ENCODE measurements around the gene GINS3. TPM values are rescaled to one million over a fixed set of nuclear protein-coding genes. Genes with fewer than 3 reads are reported as not detected.
"Not testable (repeated sequence)": the region's sequence is repeated elsewhere in the genome, so short reads cannot be mapped to it uniquely, and the experiment has no call there.

Gene GINS3
- polyA plus RNA-seq, 3 donors, result 0.79 to 1.8 (median 1.4) TPM

DNA sequence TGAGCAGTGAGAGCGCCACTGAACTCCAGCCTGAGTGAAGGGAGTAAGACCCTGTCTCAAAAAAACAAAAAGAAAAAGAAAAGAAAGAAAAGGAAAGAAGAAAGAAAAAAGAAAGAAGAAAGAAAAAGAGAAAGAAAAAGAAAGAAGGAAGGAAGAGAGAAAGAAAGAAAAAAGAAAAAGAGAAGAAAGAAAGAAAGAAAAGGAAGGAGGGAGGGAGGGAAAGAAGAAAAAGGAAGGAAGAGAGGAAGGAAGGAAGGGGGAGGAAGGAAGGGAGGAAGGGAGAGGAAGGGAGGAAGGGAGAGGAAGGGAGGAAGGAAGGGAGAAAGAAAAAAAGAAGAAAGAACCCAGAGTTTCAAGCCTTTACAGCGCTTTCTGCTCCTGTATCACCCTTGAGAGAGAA is 19.1 kb downstream of the GINS3 start:
- peaks cover 10% of the 10 kb centered on the region for H3K4me1 Mint-ChIP-seq
- DNase-seq, result no peak
- Histone ChIP-seq H3K9ac (ENCODE audit: insufficient read depth, low read length, poor library complexity, severe bottlenecking) (no peak overlapping the region), H3K4me3 (replicated peaks in 1 of 3; ENCODE audit: low read depth in 2 of 3, low read length in 3 of 3) (no peak overlapping the region), H4K20me1 (ENCODE audit: insufficient read depth, low read length) (no peaks in the 10 kb centered on the region), H2AFZ (ENCODE audit: insufficient read depth, low read depth, low read length, poor library complexity, severe bottlenecking) (no peak overlapping the region), H3K36me3 (replicated peaks in 1 of 2; ENCODE audit: control insufficient read depth in 1 of 2, insufficient read depth in 2 of 2, low read length in 2 of 2) (no peaks in the 10 kb centered on the region), H3K27me3 (ENCODE audit: control insufficient read depth in 2 of 2, insufficient read depth in 2 of 2, low read length in 2 of 2) (no peaks in the 10 kb centered on the region), H3K4me2 (replicated peaks; ENCODE audit: extremely low read depth, low read length, poor library complexity, severe bottlenecking) (no peak overlapping the region), H3K4me1 (ENCODE audit: control insufficient read depth in 1 of 2, insufficient read depth in 2 of 2, low read length in 2 of 2) (peaks cover 9 to 14% of the 10 kb centered on the region in 2 donors), H3K79me2 (ENCODE audit: insufficient read depth, low read length) (no peaks in the 10 kb centered on the region), H3K9me3 (replicated peaks in 1 of 2; ENCODE audit: control insufficient read depth in 1 of 2, insufficient read depth in 1 of 2, low read length in 2 of 2) (no peaks in the 10 kb centered on the region), H3K27ac (ENCODE audit: low read depth in 1 of 2, low read length in 2 of 2) (no peak overlapping the region)
- TF ChIP-seq, protein P1, sequence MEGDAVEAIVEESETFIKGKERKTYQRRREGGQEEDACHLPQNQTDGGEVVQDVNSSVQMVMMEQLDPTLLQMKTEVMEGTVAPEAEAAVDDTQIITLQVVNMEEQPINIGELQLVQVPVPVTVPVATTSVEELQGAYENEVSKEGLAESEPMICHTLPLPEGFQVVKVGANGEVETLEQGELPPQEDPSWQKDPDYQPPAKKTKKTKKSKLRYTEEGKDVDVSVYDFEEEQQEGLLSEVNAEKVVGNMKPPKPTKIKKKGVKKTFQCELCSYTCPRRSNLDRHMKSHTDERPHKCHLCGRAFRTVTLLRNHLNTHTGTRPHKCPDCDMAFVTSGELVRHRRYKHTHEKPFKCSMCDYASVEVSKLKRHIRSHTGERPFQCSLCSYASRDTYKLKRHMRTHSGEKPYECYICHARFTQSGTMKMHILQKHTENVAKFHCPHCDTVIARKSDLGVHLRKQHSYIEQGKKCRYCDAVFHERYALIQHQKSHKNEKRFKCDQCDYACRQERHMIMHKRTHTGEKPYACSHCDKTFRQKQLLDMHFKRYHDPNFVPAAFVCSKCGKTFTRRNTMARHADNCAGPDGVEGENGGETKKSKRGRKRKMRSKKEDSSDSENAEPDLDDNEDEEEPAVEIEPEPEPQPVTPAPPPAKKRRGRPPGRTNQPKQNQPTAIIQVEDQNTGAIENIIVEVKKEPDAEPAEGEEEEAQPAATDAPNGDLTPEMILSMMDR (IDR thresholded peaks at IDR 0.05), result no peak
- no peak overlapping the region for H3K27ac Mint-ChIP-seq
- H3K9me3 Mint-ChIP-seq, result peaks cover 0 to 4% (median 0%) of the 10 kb centered on the region in 7 donors
- no peaks in the 10 kb centered on the region for H3K36me3 Mint-ChIP-seq
- intact Hi-C loops (cut with micrococcal nuclease), result no loop called here
- whole genome bisulfite sequencing (ENCODE audit: insufficient coverage), result no CpG with 5 or more reads among the region's 2 CpGs
- H3K27me3 Mint-ChIP-seq (ENCODE audit: low read depth in 3 of 3), result peaks cover 6 to 8% (median 7%) of the 10 kb centered on the region in 3 donors
- H3K4me3 Mint-ChIP-seq, result no peak overlapping the region

GRCh38 chr16:58411736-58412614 is 19.7 kb downstream of the GINS3 start:
- Histone ChIP-seq H3K79me2 (ENCODE audit: insufficient read depth, low read length) (no peaks in the 10 kb centered on the region), H3K9me3 (replicated peaks in 1 of 2; ENCODE audit: control insufficient read depth in 1 of 2, insufficient read depth in 1 of 2, low read length in 2 of 2) (no peaks in the 10 kb centered on the region), H3K27me3 (ENCODE audit: control insufficient read depth in 2 of 2, insufficient read depth in 2 of 2, low read length in 2 of 2) (no peaks in the 10 kb centered on the region), H2AFZ (ENCODE audit: insufficient read depth, low read depth, low read length, poor library complexity, severe bottlenecking) (no peak overlapping the region), H4K20me1 (ENCODE audit: insufficient read depth, low read length) (no peaks in the 10 kb centered on the region), H3K9ac (ENCODE audit: insufficient read depth, low read length, poor library complexity, severe bottlenecking) (no peak overlapping the region), H3K4me1 (ENCODE audit: control insufficient read depth in 1 of 2, insufficient read depth in 2 of 2, low read length in 2 of 2) (peaks cover 9 to 14% of the 10 kb centered on the region in 2 donors), H3K36me3 (replicated peaks in 1 of 2; ENCODE audit: control insufficient read depth in 1 of 2, insufficient read depth in 2 of 2, low read length in 2 of 2) (no peaks in the 10 kb centered on the region), H3K4me2 (replicated peaks; ENCODE audit: extremely low read depth, low read length, poor library complexity, severe bottlenecking) (no peak overlapping the region), H3K27ac (ENCODE audit: low read depth in 1 of 2, low read length in 2 of 2) (no peak overlapping the region), H3K4me3 (replicated peaks in 1 of 3; ENCODE audit: low read depth in 2 of 3, low read length in 3 of 3) (no peak overlapping the region)
- H3K9me3 Mint-ChIP-seq, result peaks cover 0 to 4% (median 0%) of the 10 kb centered on the region in 7 donors
- H3K36me3 Mint-ChIP-seq, result no peaks in the 10 kb centered on the region
- peaks cover 6 to 8% (median 7%) of the 10 kb centered on the region in 3 donors for H3K27me3 Mint-ChIP-seq (ENCODE audit: low read depth in 3 of 3)
- TF ChIP-seq, protein P1 (IDR thresholded peaks at IDR 0.05), result no peak
- intact Hi-C loops (cut with micrococcal nuclease), result no loop called here
- H3K4me1 Mint-ChIP-seq, result peaks cover 10% of the 10 kb centered on the region
- H3K4me3 Mint-ChIP-seq, result peak overlapping the region in 1 of 2 donors; percentile 0
- no CpG with 5 or more reads among the region's 7 CpGs for WGBS (ENCODE audit: insufficient coverage)
- H3K27ac Mint-ChIP-seq, result no peak overlapping the region
- DNase-seq, result no peak

- WGBS (ENCODE audit: insufficient coverage), result 100% methylated on average over 3 of the region's 5 CpGs
- peaks cover 7 to 12% (median 10%) of the 10 kb centered on the region in 3 donors for H3K27me3 Mint-ChIP-seq (ENCODE audit: low read depth in 3 of 3)
Observed at GRCh38 chr16:58412615-58412970, 20.3 kb downstream of the GINS3 start.

More at GRCh38 chr16:58412615-58412970, 20.3 kb downstream of the GINS3 start:
- H3K27ac ChIP-seq (ENCODE audit: low read depth in 1 of 2, low read length in 2 of 2); H3K27me3 ChIP-seq (ENCODE audit: control insufficient read depth in 2 of 2, insufficient read depth in 2 of 2, low read length in 2 of 2); H3K4me3 Mint-ChIP-seq; H4K20me1 ChIP-seq (ENCODE audit: insufficient read depth, low read length); intact Hi-C loops (cut with micrococcal nuclease); H3K79me2 ChIP-seq (ENCODE audit: insufficient read depth, low read length); DNase-seq; H3K4me1 Mint-ChIP-seq; H3K9ac ChIP-seq (ENCODE audit: insufficient read depth, low read length, poor library complexity, severe bottlenecking); H3K9me3 ChIP-seq (replicated peaks in 1 of 2; ENCODE audit: control insufficient read depth in 1 of 2, insufficient read depth in 1 of 2, low read length in 2 of 2); H2AFZ ChIP-seq (ENCODE audit: insufficient read depth, low read depth, low read length, poor library complexity, severe bottlenecking); H3K27ac Mint-ChIP-seq; H3K4me3 ChIP-seq (replicated peaks in 1 of 3; ENCODE audit: low read depth in 2 of 3, low read length in 3 of 3); H3K9me3 Mint-ChIP-seq; H3K36me3 ChIP-seq (replicated peaks in 1 of 2; ENCODE audit: control insufficient read depth in 1 of 2, insufficient read depth in 2 of 2, low read length in 2 of 2); H3K36me3 Mint-ChIP-seq; H3K4me2 ChIP-seq (replicated peaks; ENCODE audit: extremely low read depth, low read length, poor library complexity, severe bottlenecking): not testable (repeated sequence)
- peaks cover 9 to 14% of the 10 kb centered on the region in 2 donors for H3K4me1 ChIP-seq (ENCODE audit: control insufficient read depth in 1 of 2, insufficient read depth in 2 of 2, low read length in 2 of 2)
